ENCODE measurements around the gene FGF6.

GRCh38 chr12:4401117-4401516 is 44.5 kb downstream of the FGF6 start:
- TF ChIP-seq, protein P1, sequence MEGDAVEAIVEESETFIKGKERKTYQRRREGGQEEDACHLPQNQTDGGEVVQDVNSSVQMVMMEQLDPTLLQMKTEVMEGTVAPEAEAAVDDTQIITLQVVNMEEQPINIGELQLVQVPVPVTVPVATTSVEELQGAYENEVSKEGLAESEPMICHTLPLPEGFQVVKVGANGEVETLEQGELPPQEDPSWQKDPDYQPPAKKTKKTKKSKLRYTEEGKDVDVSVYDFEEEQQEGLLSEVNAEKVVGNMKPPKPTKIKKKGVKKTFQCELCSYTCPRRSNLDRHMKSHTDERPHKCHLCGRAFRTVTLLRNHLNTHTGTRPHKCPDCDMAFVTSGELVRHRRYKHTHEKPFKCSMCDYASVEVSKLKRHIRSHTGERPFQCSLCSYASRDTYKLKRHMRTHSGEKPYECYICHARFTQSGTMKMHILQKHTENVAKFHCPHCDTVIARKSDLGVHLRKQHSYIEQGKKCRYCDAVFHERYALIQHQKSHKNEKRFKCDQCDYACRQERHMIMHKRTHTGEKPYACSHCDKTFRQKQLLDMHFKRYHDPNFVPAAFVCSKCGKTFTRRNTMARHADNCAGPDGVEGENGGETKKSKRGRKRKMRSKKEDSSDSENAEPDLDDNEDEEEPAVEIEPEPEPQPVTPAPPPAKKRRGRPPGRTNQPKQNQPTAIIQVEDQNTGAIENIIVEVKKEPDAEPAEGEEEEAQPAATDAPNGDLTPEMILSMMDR (conservative IDR thresholded peaks at IDR 0.05; ENCODE audit: low read length), result no peak
- no peak for TF ChIP-seq EZH2phosphoT487 (IDR thresholded peaks at IDR 0.05; ENCODE audit: borderline replicate concordance, low read depth, low read length)

Measured in OCI-LY7 (cell line).